HCT116 (cell line): ENCODE measurements around the gene PARVG.

Source experiments
- CBX3 ChIP-seq: IDR thresholded peaks from 2 replicates; pipeline ENCODE4 v1.6.1; 2012; ENCODE audit warnings: low read depth
- EGR1 ChIP-seq: IDR thresholded peaks from 2 replicates; pipeline ENCODE4 v1.6.1; 2012; ENCODE audit warnings: low read depth
- EZH2 ChIP-seq: fragments of 200-600 bp; sonication (generic); IDR thresholded peaks from 2 replicates; pipeline ENCODE4 v1.6.1; 2017; ENCODE audit warnings: antibody characterized with exemption, mixed run types
- POLR2A ChIP-seq: IDR thresholded peaks from 2 replicates; pipeline ENCODE4 v1.7.0; 2011; ENCODE audit warnings: borderline replicate concordance; ENCODE audit not compliant: insufficient read depth, insufficient read length; ENCODE audit errors: extremely low read depth
- RAD21 ChIP-seq: IDR thresholded peaks from 2 replicates; pipeline ENCODE4 v1.6.1; 2012; ENCODE audit warnings: low read depth, mild to moderate bottlenecking
- SP1 ChIP-seq: IDR thresholded peaks from 2 replicates; pipeline ENCODE4 v1.6.1; 2012; ENCODE audit warnings: low read depth
- TCF7L2 ChIP-seq: IDR thresholded peaks from 2 replicates; pipeline ENCODE4 v1.7.0; 2011; ENCODE audit warnings: borderline replicate concordance, inconsistent platforms; ENCODE audit not compliant: insufficient read depth, insufficient read length; ENCODE audit errors: extremely low read depth
- TF ChIP-seq, protein P1 (sequence below), 3 experiments: fragments of 200-600 bp in 1 of 3; sonication (generic) in 1 of 3; IDR thresholded peaks in 2 of 3; conservative IDR thresholded peaks in 1 of 3; 2 replicates each; pipeline ENCODE4 v1.5.1; 2012 to 2017; ENCODE audit warnings: low read depth in 2 of 3, low read length in 2 of 3, antibody characterized with exemption in 1 of 3, borderline replicate concordance in 1 of 3, control low read depth in 1 of 3, mild to moderate bottlenecking in 1 of 3, mixed read lengths in 1 of 3, mixed run types in 1 of 3, moderate library complexity in 1 of 3; ENCODE audit not compliant: insufficient read depth in 1 of 3

DNA sequence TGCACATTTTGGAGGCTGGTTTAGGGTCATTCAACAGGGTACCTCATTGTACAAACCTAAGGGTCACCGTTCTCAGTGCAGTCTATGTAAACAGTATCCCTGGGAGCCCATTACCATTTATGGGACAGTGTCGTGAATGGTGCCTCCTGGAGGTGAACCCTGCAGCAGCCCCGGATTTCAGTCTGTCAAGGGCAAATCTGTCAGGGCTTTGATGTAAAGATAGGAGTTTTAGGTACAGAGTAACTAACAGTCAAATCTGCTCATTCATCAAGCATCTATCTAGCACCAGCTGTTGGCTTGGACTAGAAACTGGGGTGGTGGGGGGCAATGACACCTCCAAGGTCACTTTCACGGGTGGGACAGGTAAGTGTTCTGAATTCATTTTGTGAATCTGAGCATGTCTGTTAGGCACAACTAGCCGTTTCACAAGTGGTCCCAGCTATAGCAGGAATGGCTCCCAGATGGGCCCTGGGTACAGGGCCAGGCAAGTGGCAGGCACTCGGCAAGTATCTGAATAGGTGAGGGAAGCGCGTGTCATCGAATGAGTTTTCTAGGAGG, 63.6 kb downstream of the PARVG start:
- no peak for TF ChIP-seq TCF7L2
- TF ChIP-seq POLR2A, result no peak
- no peak for TF ChIP-seq EZH2
- TF ChIP-seq, protein P1, sequence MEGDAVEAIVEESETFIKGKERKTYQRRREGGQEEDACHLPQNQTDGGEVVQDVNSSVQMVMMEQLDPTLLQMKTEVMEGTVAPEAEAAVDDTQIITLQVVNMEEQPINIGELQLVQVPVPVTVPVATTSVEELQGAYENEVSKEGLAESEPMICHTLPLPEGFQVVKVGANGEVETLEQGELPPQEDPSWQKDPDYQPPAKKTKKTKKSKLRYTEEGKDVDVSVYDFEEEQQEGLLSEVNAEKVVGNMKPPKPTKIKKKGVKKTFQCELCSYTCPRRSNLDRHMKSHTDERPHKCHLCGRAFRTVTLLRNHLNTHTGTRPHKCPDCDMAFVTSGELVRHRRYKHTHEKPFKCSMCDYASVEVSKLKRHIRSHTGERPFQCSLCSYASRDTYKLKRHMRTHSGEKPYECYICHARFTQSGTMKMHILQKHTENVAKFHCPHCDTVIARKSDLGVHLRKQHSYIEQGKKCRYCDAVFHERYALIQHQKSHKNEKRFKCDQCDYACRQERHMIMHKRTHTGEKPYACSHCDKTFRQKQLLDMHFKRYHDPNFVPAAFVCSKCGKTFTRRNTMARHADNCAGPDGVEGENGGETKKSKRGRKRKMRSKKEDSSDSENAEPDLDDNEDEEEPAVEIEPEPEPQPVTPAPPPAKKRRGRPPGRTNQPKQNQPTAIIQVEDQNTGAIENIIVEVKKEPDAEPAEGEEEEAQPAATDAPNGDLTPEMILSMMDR (IDR thresholded peaks at IDR 0.05 in 2 of 3, conservative IDR thresholded peaks at IDR 0.05 in 1 of 3; ENCODE audit: borderline replicate concordance in 1 of 3, insufficient read depth in 1 of 3, low read depth in 2 of 3, low read length in 2 of 3), result no peak
- no peak for TF ChIP-seq EGR1
- TF ChIP-seq RAD21, result no peak
- no peak for TF ChIP-seq SP1
- no peak for TF ChIP-seq CBX3
